H9 (cell line): ENCODE measurements around the gene DNAJC17. TPM values are rescaled to one million over a fixed set of nuclear protein-coding genes. Genes with fewer than 3 reads are reported as not detected.

Experiments
- DNase-seq: peaks from one replicate; pipeline ENCODE4 v3.0.0-alpha.2; 2017
- H2AFZ ChIP-seq: one replicate; pipeline ENCODE4 v1.6.1; 2013; ENCODE audit warnings: mild to moderate bottlenecking, low read length, control low read depth, moderate library complexity
- H2AK5ac ChIP-seq: 2 replicates; pipeline ENCODE4 v1.6.1; 2013; ENCODE audit warnings: low read length, control low read depth, mixed read lengths; ENCODE audit not compliant: insufficient read length
- H2BK120ac ChIP-seq: one replicate; pipeline ENCODE4 v1.6.1; 2013; ENCODE audit warnings: low read depth, mild to moderate bottlenecking, low read length, control low read depth, inconsistent platforms; ENCODE audit not compliant: poor library complexity, severe bottlenecking
- H2BK12ac ChIP-seq: 2 replicates; pipeline ENCODE4 v1.6.1; 2013; ENCODE audit warnings: low read length, control low read depth, mixed read lengths, low read depth; ENCODE audit not compliant: insufficient read length
- H2BK15ac ChIP-seq: 2 replicates; pipeline ENCODE4 v1.6.1; 2013; ENCODE audit warnings: low read depth, low read length, control low read depth
- H2BK20ac ChIP-seq: one replicate; pipeline ENCODE4 v1.6.1; 2013; ENCODE audit warnings: low read depth, mild to moderate bottlenecking, low read length, control low read depth, inconsistent platforms; ENCODE audit not compliant: poor library complexity, severe bottlenecking
- H2BK5ac ChIP-seq: 2 replicates; pipeline ENCODE4 v1.6.1; 2013; ENCODE audit warnings: low read length, control low read depth, mixed read lengths; ENCODE audit not compliant: insufficient read length
- H3K14ac ChIP-seq: 2 replicates; pipeline ENCODE4 v1.6.1; 2013; ENCODE audit warnings: low read length, control low read depth; ENCODE audit not compliant: insufficient read depth
- H3K18ac ChIP-seq: 2 replicates; pipeline ENCODE4 v1.6.1; 2013; ENCODE audit warnings: low read depth, mild to moderate bottlenecking, mixed read lengths, low read length, control low read depth; ENCODE audit not compliant: insufficient read length
- H3K23ac ChIP-seq: 2 replicates; pipeline ENCODE4 v1.6.1; 2013; ENCODE audit warnings: low read length, control low read depth, mixed read lengths, low read depth; ENCODE audit not compliant: insufficient read length
- H3K23me2 ChIP-seq: 2 replicates; pipeline ENCODE4 v1.6.1; 2013; ENCODE audit warnings: low read depth, mild to moderate bottlenecking, mixed read lengths, low read length, control low read depth; ENCODE audit not compliant: insufficient read length, poor library complexity, severe bottlenecking
- H3K27ac ChIP-seq: 2 replicates; pipeline ENCODE4 v1.5.1; 2013; ENCODE audit warnings: low read length, control low read depth, mixed read lengths, low read depth; ENCODE audit not compliant: insufficient read length
- H3K27me3 ChIP-seq: 2 replicates; pipeline ENCODE4 v1.6.1; 2013; ENCODE audit warnings: low read length, control low read depth, inconsistent platforms; ENCODE audit not compliant: insufficient read depth
- H3K4ac ChIP-seq: 2 replicates; pipeline ENCODE4 v1.6.1; 2013; ENCODE audit warnings: low read depth, mild to moderate bottlenecking, control low read depth, inconsistent platforms, low read length, moderate library complexity
- H3K4me1 ChIP-seq: 2 replicates; pipeline ENCODE4 v1.6.1; 2013; ENCODE audit warnings: low read length, control low read depth, inconsistent platforms; ENCODE audit not compliant: insufficient read depth
- H3K4me2 ChIP-seq: 2 replicates; pipeline ENCODE4 v1.6.1; 2013; ENCODE audit warnings: low read length, control low read depth, mixed read lengths; ENCODE audit not compliant: insufficient read length, insufficient read depth
- H3K56ac ChIP-seq: 2 replicates; pipeline ENCODE4 v1.6.1; 2013; ENCODE audit warnings: low read depth, mild to moderate bottlenecking, mixed read lengths, low read length, control low read depth; ENCODE audit not compliant: insufficient read length
- H3K79me1 ChIP-seq: 2 replicates; pipeline ENCODE4 v1.6.1; 2013; ENCODE audit warnings: low read depth, mild to moderate bottlenecking, moderate library complexity, low read length, control low read depth, inconsistent platforms; ENCODE audit not compliant: insufficient read depth, poor library complexity, severe bottlenecking
- H3K79me2 ChIP-seq: 2 replicates; pipeline ENCODE4 v1.6.1; 2013; ENCODE audit warnings: low read length, control low read depth, inconsistent platforms; ENCODE audit not compliant: insufficient read depth
- H3K9ac ChIP-seq: 2 replicates; pipeline ENCODE4 v1.6.1; 2013; ENCODE audit warnings: low read length, control low read depth, mixed read lengths; ENCODE audit not compliant: insufficient read length; ENCODE audit errors: extremely low read depth
- H3K9me3 ChIP-seq: one replicate; pipeline ENCODE4 v1.6.1; 2013; ENCODE audit warnings: low read depth, low read length, inconsistent platforms; ENCODE audit not compliant: control insufficient read depth
- H3T11ph ChIP-seq: one replicate; pipeline ENCODE4 v1.6.1; 2013; ENCODE audit warnings: mild to moderate bottlenecking, low read length, control low read depth, inconsistent platforms
- H4K20me1 ChIP-seq: one replicate; pipeline ENCODE4 v1.6.1; 2013; ENCODE audit not compliant: control insufficient read depth, insufficient read length, insufficient read depth
- H4K5ac ChIP-seq: 2 replicates; pipeline ENCODE4 v1.6.1; 2013; ENCODE audit warnings: low read depth, mild to moderate bottlenecking, mixed read lengths, low read length, control low read depth; ENCODE audit not compliant: insufficient read length
- H4K8ac ChIP-seq: replicated peaks from 2 replicates; pipeline ENCODE4 v1.6.1; 2013; ENCODE audit warnings: low read length, control low read depth, mixed read lengths, low read depth; ENCODE audit not compliant: insufficient read length
- H4K91ac ChIP-seq: 2 replicates; pipeline ENCODE4 v1.6.1; 2013; ENCODE audit warnings: low read depth, mild to moderate bottlenecking, moderate library complexity, mixed read lengths, low read length, control low read depth; ENCODE audit not compliant: insufficient read length
- H3K27ac Mint-ChIP-seq, 3 experiments: 2 replicates in 2 of 3; 3 replicates in 1 of 3; pipeline ENCODE4 v1.8.0; 2020 to 2021; ENCODE audit warnings: mixed read lengths in 3 of 3, mild to moderate bottlenecking in 1 of 3, moderate library complexity in 1 of 3
- H3K27me3 Mint-ChIP-seq: 2 replicates; pipeline ENCODE4 v1.8.0; 2021; ENCODE audit warnings: low read depth, mild to moderate bottlenecking, moderate library complexity, mixed read lengths
- H3K36me3 Mint-ChIP-seq, 3 experiments: 2 replicates in 2 of 3; 3 replicates in 1 of 3; pipeline ENCODE4 v1.8.0; 2020 to 2021; ENCODE audit warnings: low read depth in 3 of 3, mixed read lengths in 3 of 3; ENCODE audit not compliant: insufficient read depth in 1 of 3
- H3K4me1 Mint-ChIP-seq, 2 experiments: 2 replicates each; pipeline ENCODE4 v1.8.0; 2020; ENCODE audit warnings: mixed read lengths in 2 of 2
- H3K4me3 Mint-ChIP-seq, 2 experiments: 2 replicates in 1 of 2; 3 replicates in 1 of 2; pipeline ENCODE4 v1.8.0; 2020 to 2021; ENCODE audit warnings: mild to moderate bottlenecking in 2 of 2, mixed read lengths in 2 of 2, moderate library complexity in 1 of 2
- H3K9me3 Mint-ChIP-seq, 2 experiments: 2 replicates in 1 of 2; 3 replicates in 1 of 2; pipeline ENCODE4 v1.8.0; 2020; ENCODE audit warnings: mild to moderate bottlenecking in 2 of 2, mixed read lengths in 2 of 2, moderate library complexity in 1 of 2
- WGBS: extraction: QIAGEN DNeasy Blood & Tissue Kit; methylation state at CpG from one replicate; pipeline ENCODE4 v1.1.7; 2013; ENCODE audit warnings: missing lambda C conversion rate, low lambda C conversion rate, mixed read lengths; ENCODE audit not compliant: insufficient read length; ENCODE audit errors: extremely low coverage; 5-methylcytosine and 5-hydroxymethylcytosine counted together
- total RNA-seq: library from RNA; stranded (reverse); gene quantifications from 2 replicates; pipeline ENCODE4 v1.2.1, GENCODE V29; 2021
- TF ChIP-seq, protein P1 (sequence below): fragments of 200-600 bp; sonication (generic); conservative IDR thresholded peaks from 3 replicates; pipeline ENCODE4 v1.8.0; 2021; ENCODE audit warnings: antibody characterized with exemption, mild to moderate bottlenecking

Gene DNAJC17
- total RNA-seq, 1 experiment from 2014 or later = 38.3 TPM

DNA sequence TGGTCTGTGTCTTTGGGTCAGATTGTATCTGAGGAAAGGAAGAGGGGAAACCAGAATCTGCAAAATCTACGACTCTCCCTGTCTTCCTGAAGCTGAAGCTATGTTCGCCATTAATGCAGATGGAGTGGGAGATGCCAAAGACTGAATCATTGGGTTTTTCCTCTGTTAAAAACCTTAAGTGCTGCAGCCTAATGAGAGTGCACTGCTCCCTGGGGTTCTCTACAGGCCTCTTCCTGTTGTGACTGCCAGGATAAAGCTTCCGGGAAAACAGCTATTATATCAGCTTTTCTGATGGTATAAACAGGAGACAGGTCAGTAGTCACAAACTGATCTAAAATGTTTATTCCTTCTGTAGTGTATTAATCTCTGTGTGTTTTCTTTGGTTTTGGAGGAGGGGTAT lies 76.2 kb downstream of the DNAJC17 start:
- Histone ChIP-seq H3K27ac (no peak overlapping the region), H4K20me1 (no peaks in the 10 kb centered on the region), H4K5ac (no peak overlapping the region), H2AK5ac (no peak overlapping the region), H3K9ac (no peak overlapping the region), H2BK120ac (no peak overlapping the region), H2BK12ac (no peak overlapping the region), H3K4me2 (no peak overlapping the region), H3K4me1 (no peaks in the 10 kb centered on the region), H3K14ac (no peak overlapping the region), H2BK15ac (no peak overlapping the region), H3K79me2 (no peaks in the 10 kb centered on the region), H3K79me1 (no peaks in the 10 kb centered on the region), H2BK20ac (no peak overlapping the region), H3K18ac (no peak overlapping the region), H2AFZ (no peak overlapping the region), H3K23me2 (no peaks in the 10 kb centered on the region), H3K9me3 (no peaks in the 10 kb centered on the region), H3T11ph (no peak overlapping the region), H3K23ac (no peak overlapping the region), H3K4ac (no peak overlapping the region), H4K8ac (no peak overlapping the region), H3K27me3 (no peaks in the 10 kb centered on the region), H4K91ac (no peak overlapping the region), H2BK5ac (no peak overlapping the region), H3K56ac (no peak overlapping the region)
- H3K4me1 Mint-ChIP-seq = peaks cover 0 to 7% of the 10 kb centered on the region in 2 experiments; a peak in 3 of 4 replicates
- H3K4me3 Mint-ChIP-seq = no peak overlapping the region; a peak in 1 of 5 replicates
- peak overlapping the region; percentile 66 to 91 (median 85); a peak in 5 of 7 replicates for H3K27ac Mint-ChIP-seq
- H3K36me3 Mint-ChIP-seq = peaks cover 39 to 68% (median 64%) of the 10 kb centered on the region in 3 experiments
- no peak for DNase-seq
- H3K27me3 Mint-ChIP-seq = no peaks in the 10 kb centered on the region
- H3K9me3 Mint-ChIP-seq = no peaks in the 10 kb centered on the region
- WGBS = no CpG with 5 or more reads among the region's 3 CpGs
- TF ChIP-seq, protein P1, sequence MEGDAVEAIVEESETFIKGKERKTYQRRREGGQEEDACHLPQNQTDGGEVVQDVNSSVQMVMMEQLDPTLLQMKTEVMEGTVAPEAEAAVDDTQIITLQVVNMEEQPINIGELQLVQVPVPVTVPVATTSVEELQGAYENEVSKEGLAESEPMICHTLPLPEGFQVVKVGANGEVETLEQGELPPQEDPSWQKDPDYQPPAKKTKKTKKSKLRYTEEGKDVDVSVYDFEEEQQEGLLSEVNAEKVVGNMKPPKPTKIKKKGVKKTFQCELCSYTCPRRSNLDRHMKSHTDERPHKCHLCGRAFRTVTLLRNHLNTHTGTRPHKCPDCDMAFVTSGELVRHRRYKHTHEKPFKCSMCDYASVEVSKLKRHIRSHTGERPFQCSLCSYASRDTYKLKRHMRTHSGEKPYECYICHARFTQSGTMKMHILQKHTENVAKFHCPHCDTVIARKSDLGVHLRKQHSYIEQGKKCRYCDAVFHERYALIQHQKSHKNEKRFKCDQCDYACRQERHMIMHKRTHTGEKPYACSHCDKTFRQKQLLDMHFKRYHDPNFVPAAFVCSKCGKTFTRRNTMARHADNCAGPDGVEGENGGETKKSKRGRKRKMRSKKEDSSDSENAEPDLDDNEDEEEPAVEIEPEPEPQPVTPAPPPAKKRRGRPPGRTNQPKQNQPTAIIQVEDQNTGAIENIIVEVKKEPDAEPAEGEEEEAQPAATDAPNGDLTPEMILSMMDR = no peak
